Duodenal mucosa (tissue), 2 donors: ENCODE data around the gene DNAJB12.

ENCODE experiments used
- H3K27ac ChIP-seq: one replicate; pipeline ENCODE4 v1.7.0; 2013; ENCODE audit warnings: low read depth, low read length
- H3K27me3 ChIP-seq, 2 donors: one replicate each; pipeline ENCODE4 v1.7.0; 2013; ENCODE audit warnings: low read length in 2 of 2, control low read depth in 1 of 2; ENCODE audit not compliant: insufficient read depth in 2 of 2, control insufficient read depth in 1 of 2
- H3K36me3 ChIP-seq, 2 donors: one replicate each; pipeline ENCODE4 v1.7.0; 2013; ENCODE audit warnings: low read length in 2 of 2, control low read depth in 1 of 2; ENCODE audit not compliant: insufficient read depth in 2 of 2, control insufficient read depth in 1 of 2
- H3K4me1 ChIP-seq, 2 donors: one replicate each; pipeline ENCODE4 v1.7.0; 2013; ENCODE audit warnings: low read length in 2 of 2, control low read depth in 1 of 2; ENCODE audit not compliant: insufficient read depth in 2 of 2, control insufficient read depth in 1 of 2
- H3K4me3 ChIP-seq, 2 donors: one replicate each; pipeline ENCODE4 v1.7.0; 2013; ENCODE audit warnings: low read length in 2 of 2, low read depth in 1 of 2
- H3K9ac ChIP-seq, 2 donors: one replicate each; pipeline ENCODE4 v1.7.0; 2013; ENCODE audit warnings: low read length in 2 of 2, low read depth in 1 of 2
- H3K9me3 ChIP-seq, 2 donors: one replicate each; pipeline ENCODE4 v1.7.0; 2013; ENCODE audit warnings: low read length in 2 of 2, control low read depth in 1 of 2; ENCODE audit not compliant: control insufficient read depth in 1 of 2

Gene DNAJB12

DNA sequence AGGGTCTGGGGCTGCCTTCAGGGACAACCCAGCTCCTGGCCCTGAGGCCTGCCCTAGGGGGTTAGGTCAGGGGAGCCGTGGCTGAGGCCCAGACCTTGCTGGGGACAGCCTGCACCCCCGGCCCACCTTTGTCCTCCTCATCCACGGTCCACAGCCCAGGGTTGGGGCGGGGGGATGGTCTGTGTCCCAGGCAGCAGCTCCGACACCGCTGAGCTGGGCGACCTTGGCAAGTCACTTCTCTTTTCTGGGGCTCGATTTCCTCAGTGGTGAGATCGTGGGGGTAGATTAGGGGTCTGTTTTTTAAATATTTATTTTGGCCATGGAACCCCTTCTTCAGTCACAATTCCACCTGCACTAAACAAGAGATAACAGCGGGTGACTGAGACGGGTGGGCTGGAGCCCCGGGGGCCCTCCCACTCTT lies 30.9 kb downstream of the DNAJB12 start:
- Histone ChIP-seq H3K36me3 (no peaks in the 10 kb centered on the region), H3K27ac (no peak overlapping the region), H3K9ac (no peak overlapping the region), H3K4me3 (no peak overlapping the region), H3K4me1 (peaks cover 40 to 49% of the 10 kb centered on the region in 2 donors), H3K9me3 (no peaks in the 10 kb centered on the region), H3K27me3 (no peaks in the 10 kb centered on the region)

- Histone ChIP-seq H3K9ac (no peak overlapping the region), H3K9me3 (no peaks in the 10 kb centered on the region), H3K27ac (no peak overlapping the region), H3K36me3 (no peaks in the 10 kb centered on the region), H3K27me3 (no peaks in the 10 kb centered on the region), H3K4me1 (peaks cover 40 to 48% of the 10 kb centered on the region in 2 donors), H3K4me3 (no peak overlapping the region)
Observed at GRCh38 chr10:72323108-72323749, 31.5 kb downstream of the DNAJB12 start.

- Histone ChIP-seq H3K36me3 (no peaks in the 10 kb centered on the region), H3K4me3 (no peak overlapping the region), H3K9ac (no peak overlapping the region), H3K27me3 (no peaks in the 10 kb centered on the region), H3K9me3 (no peaks in the 10 kb centered on the region), H3K4me1 (peaks cover 37 to 43% of the 10 kb centered on the region in 2 donors), H3K27ac (no peak overlapping the region)
Observed at GRCh38 chr10:72322280-72323058, 32.2 kb downstream of the DNAJB12 start.

DNA sequence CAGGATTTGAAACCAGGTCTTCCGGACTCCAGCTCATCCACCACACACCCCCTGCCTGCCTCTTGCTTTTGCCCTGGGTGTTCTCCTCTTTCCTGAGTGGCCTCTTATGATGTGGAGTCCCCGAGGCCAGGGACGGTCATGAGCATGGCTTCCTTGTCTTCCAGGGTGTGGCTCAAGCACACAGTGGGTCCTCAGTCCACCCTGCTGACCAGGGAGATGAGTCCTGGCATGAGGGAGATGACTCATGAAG lies 32.8 kb downstream of the DNAJB12 start:
- Histone ChIP-seq H3K27me3 (no peaks in the 10 kb centered on the region), H3K4me1 (peaks cover 42 to 48% of the 10 kb centered on the region in 2 donors), H3K27ac (no peak overlapping the region), H3K9me3 (no peaks in the 10 kb centered on the region), H3K9ac (no peak overlapping the region), H3K4me3 (no peak overlapping the region), H3K36me3 (no peaks in the 10 kb centered on the region)

DNA sequence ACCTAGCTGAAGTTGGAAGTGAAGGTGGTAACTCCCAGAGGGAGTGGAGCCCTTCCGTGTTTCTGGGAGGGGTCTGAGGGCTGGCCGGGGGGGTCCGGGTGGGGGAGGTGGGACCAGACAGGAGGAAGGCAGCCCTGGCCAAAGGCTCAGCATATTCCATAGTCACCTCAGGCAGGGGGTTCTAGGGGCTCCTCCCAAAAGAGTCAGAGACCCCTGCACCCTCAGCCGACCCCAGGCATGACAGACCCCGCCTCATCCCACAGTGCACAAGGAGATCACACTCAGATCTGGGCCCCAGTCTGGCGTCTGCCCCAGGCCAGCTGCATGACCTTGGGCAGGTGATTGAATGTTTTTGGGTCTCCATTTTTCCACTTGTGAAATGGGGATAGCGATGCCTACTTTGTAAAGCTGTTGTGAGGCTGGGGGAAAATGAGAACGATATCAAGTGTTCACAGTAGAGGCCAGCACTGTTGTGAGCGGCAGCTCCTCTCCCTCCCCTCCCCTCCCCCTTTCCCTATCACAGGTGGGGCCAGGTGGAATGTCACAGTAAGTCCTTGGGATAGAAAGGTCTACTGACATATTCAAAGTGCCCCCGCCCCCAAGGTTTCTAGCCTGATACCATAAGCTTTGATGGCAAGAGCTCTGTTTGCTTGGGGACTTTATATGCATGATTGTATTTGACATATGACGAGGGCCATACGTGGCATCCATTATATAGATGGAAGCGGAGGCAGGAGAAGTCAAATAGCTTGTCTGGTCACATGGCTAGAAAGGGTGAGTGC lies 33.3 kb downstream of the DNAJB12 start:
- H3K27me3 ChIP-seq: no peaks in the 10 kb centered on the region
- no peak overlapping the region for H3K4me3 ChIP-seq
- no peaks in the 10 kb centered on the region for H3K9me3 ChIP-seq
- H3K36me3 ChIP-seq: no peaks in the 10 kb centered on the region
- H3K27ac ChIP-seq: peak overlapping the region; percentile 67
- peak overlapping the region in 1 of 2 donors; percentile 2 for H3K9ac ChIP-seq
- H3K4me1 ChIP-seq: peaks cover 47 to 53% of the 10 kb centered on the region in 2 donors

DNA sequence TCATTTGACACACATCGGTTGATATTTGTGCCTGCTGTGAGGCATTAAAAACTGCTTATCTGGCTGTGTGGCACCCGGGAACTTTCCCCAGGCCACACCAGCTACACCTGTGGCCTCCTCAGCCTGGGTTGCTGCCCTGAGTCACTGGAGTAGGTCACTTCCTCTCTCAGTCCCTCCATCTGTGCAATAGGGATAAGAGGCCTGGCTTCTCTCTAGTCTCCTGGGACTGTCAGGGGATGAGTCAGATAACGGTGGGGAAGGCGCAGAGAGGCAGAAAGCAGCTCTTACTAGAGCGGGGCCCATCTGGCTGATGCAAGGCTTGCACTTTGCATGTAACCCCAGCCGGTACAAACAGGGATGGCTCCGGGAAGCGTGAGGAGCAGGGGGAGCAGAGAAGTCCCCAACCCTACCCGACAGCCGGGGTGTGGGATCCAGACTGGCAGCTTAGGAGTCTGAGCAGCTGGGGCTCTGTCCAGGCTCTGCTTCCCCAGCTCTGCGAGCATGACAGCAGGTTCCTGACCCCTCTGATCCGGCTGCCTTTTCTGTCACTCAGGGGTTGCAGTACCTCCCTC lies 34.0 kb downstream of the DNAJB12 start:
- Histone ChIP-seq H3K9me3 (no peaks in the 10 kb centered on the region), H3K36me3 (no peaks in the 10 kb centered on the region), H3K4me3 (no peak overlapping the region), H3K27me3 (no peaks in the 10 kb centered on the region), H3K27ac (peak overlapping the region; percentile 90), H3K9ac (peak overlapping the region in 1 of 2 donors; percentile 2), H3K4me1 (peaks cover 53 to 59% of the 10 kb centered on the region in 2 donors)

- peak overlapping the region; percentile 61 to 72 for H3K9ac ChIP-seq
- H3K9me3 ChIP-seq: no peaks in the 10 kb centered on the region
- no peaks in the 10 kb centered on the region for H3K27me3 ChIP-seq
- H3K4me1 ChIP-seq: peaks cover 58 to 64% of the 10 kb centered on the region in 2 donors
- H3K36me3 ChIP-seq: no peaks in the 10 kb centered on the region
- H3K27ac ChIP-seq: peak overlapping the region; percentile 90
- H3K4me3 ChIP-seq: peak overlapping the region; percentile 53 to 65
Observed at GRCh38 chr10:72319416-72320254, 35.1 kb downstream of the DNAJB12 start.

GRCh38 chr10:72318418-72319262 lies 36.1 kb downstream of the DNAJB12 start:
- Histone ChIP-seq H3K4me1 (peaks cover 58 to 64% of the 10 kb centered on the region in 2 donors), H3K27me3 (no peaks in the 10 kb centered on the region), H3K27ac (peak overlapping the region; percentile 90), H3K4me3 (peak overlapping the region; percentile 53 to 65), H3K9me3 (no peaks in the 10 kb centered on the region), H3K9ac (peak overlapping the region; percentile 39 to 72), H3K36me3 (no peaks in the 10 kb centered on the region)
